Measurements from ENCODE around the gene CREB3L1. TPM values are rescaled to one million over a fixed set of nuclear protein-coding genes. Genes with fewer than 3 reads are reported as not detected.

Gene CREB3L1
- total RNA-seq, 5 donors from 2014 or later (not counting 1 experiment from before 2014, with no cell fraction given), result 0.38 to 0.72 (median 0.38) TPM; not detected in 2

DNA sequence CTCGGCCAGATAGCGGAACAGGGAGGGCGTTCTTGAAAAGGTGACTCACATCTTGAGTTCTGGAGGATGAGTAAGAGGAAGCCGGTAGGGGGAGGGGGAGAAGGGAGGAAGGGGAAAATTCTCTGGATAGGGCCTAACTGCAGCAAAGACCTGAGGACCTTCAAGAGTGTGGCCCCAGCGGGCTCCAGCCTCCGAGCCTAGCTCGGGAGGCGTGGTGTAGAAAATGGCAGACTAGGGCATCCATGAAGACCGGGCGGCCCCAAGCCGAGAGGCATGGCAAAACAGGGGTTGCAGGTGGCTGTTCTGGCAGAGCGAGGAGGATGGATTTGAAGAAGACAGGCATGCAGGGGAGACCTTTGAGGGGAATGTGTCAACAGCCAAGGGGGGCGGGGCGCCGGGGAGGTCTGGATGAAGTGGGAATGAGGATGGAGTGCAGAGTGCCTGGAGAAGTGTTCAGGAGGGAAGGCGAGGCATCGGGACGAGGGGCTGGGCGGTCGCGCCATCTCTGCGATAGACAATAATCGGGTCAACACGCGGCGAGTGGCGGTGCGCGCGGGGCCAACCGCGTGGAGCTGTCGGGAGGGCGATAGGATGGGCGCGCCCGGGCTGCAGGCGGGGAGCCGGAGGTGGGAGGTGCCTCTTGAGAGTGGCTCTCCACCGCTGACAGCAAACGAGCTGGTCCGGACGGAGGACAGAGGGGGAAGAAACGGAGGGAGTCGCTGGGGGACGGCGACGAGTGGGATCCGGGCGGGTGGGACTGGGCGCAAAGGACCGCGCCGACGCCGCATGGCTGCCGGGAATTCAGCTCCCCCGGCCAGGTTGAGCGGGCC, 40.0 kb upstream of the CREB3L1 start:
- Histone ChIP-seq H3K36me3 (ENCODE audit: control insufficient read depth in 2 of 2, extremely low read depth in 1 of 2, insufficient read depth in 1 of 2, low read length in 1 of 2) (no peaks in the 10 kb centered on the region), H3K9me3 (peaks cover 4% of the 10 kb centered on the region), H3K27me3 (replicated peaks in 1 of 2; ENCODE audit: control insufficient read depth in 2 of 2, extremely low read depth in 1 of 2, insufficient read depth in 2 of 2, low read length in 1 of 2) (peaks cover 9 to 26% of the 10 kb centered on the region in 2 experiments), H3K4me1 (ENCODE audit: control insufficient read depth in 1 of 2, extremely low read depth in 1 of 2, insufficient read depth in 2 of 2, low read length in 2 of 2) (peaks cover 0 to 23% of the 10 kb centered on the region in 2 experiments), H3K27ac (ENCODE audit: low read length) (no peak overlapping the region), H3K4me3 (ENCODE audit: control insufficient read depth in 1 of 2, extremely low read depth in 1 of 2, low read length in 1 of 2) (peak overlapping the region; percentile 34 to 58)
- DNase-seq, result peak in 26 of 35 experiments; percentile 8 to 54 (median 26)
- WGBS (ENCODE audit: insufficient coverage), result 16% methylated on average over 50 of the region's 59 CpGs
- H3K4me1 Mint-ChIP-seq, result peaks cover 7 to 25% (median 21%) of the 10 kb centered on the region in 3 donors
- H3K36me3 Mint-ChIP-seq, result no peaks in the 10 kb centered on the region
- peak overlapping the region; percentile 81 to 95 (median 82) for H3K4me3 Mint-ChIP-seq
- H3K27me3 Mint-ChIP-seq, result peaks cover 24 to 27% of the 10 kb centered on the region in 2 donors
- H3K9me3 Mint-ChIP-seq, result no peaks in the 10 kb centered on the region
- POLR2A ChIA-PET, result no interaction called here
- ATAC-seq (replicated peaks in 1 of 4), result peak; percentile 54 to 72 (median 64)
- CTCF ChIA-PET, result interaction anchor here (0.6 to 1.1 kb wide), 8 partner anchors 34 to 273 kb away, joined by 3 to 7 read pairs (median 4); no protein-coding TSS in a partner anchor
- H3K27ac Mint-ChIP-seq, result peak overlapping the region in 1 of 2 donors; percentile 38

DNA sequence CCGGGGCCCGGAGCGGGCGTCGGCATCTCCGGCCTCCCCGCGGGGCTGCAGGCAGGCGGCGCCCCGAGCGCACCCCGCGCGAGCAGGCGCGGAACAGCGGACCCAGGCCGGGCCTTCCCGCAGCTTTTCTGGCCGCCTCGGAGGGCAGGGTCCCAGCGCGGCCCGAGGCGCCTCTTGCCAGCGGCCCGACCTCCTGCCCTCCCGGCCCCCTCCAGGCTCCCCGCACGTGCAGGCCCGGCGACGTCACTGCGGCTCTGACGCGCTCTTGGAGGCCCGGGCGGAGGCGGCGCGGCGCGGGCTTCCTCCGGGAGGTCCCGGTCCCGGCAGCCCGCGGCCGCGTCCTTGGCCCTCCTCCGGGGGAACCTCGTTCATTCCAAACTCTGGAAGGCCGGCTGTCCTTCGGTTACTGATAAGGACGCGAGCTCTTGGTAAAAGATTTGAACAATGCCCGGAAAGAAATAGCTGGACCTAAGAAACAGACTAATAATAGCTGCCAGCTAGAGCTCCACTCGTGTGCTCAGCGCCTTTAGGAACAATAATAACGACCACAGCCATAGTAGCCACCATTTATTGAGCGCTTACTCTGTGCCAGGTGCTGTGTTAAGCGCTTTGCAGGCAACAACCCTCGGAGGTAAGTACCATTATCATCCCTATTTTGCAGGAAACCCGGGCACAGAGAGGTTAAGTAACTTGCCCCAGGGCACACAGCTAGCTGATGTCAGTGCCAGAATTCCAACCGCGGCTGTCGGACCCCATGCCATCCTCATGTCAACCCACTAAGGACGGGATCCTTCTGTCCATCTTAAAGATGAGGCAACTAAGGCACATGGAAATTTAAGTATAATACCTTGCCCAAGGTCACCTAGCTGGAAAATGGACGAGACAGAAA, 39.1 kb upstream of the CREB3L1 start:
- peaks cover 16 to 27% of the 10 kb centered on the region in 2 donors for H3K27me3 Mint-ChIP-seq
- POLR2A ChIA-PET, result interaction anchor here (0.6 to 0.7 kb wide), 2 partner anchors 123 to 154 kb away, joined by 3 to 7 read pairs; no protein-coding TSS in a partner anchor
- H3K4me3 Mint-ChIP-seq, result peak overlapping the region; percentile 62 to 95 (median 71)
- Histone ChIP-seq H3K27me3 (replicated peaks in 1 of 2; ENCODE audit: control insufficient read depth in 2 of 2, extremely low read depth in 1 of 2, insufficient read depth in 2 of 2, low read length in 1 of 2) (peaks cover 5 to 26% of the 10 kb centered on the region in 2 experiments), H3K4me1 (ENCODE audit: control insufficient read depth in 1 of 2, extremely low read depth in 1 of 2, insufficient read depth in 2 of 2, low read length in 2 of 2) (peaks cover 0 to 30% of the 10 kb centered on the region in 2 experiments), H3K36me3 (ENCODE audit: control insufficient read depth in 2 of 2, extremely low read depth in 1 of 2, insufficient read depth in 1 of 2, low read length in 1 of 2) (no peaks in the 10 kb centered on the region), H3K9me3 (peaks cover 2% of the 10 kb centered on the region), H3K27ac (ENCODE audit: low read length) (no peak overlapping the region), H3K4me3 (ENCODE audit: control insufficient read depth in 1 of 2, extremely low read depth in 1 of 2, low read length in 1 of 2) (peak overlapping the region; percentile 33 to 58)
- H3K27ac Mint-ChIP-seq, result no peak overlapping the region
- DNase-seq (peak in 32 of 35 experiments; percentile 24 to 76 (median 42)), ATAC-seq (replicated peaks in 1 of 4) (peak; percentile 58 to 75 (median 60))
- H3K9me3 Mint-ChIP-seq, result no peaks in the 10 kb centered on the region
- CTCF ChIA-PET, result interaction anchor here (0.6 to 1.8 kb wide), 15 partner anchors 34 to 299 kb away, joined by 3 to 12 read pairs (median 4); no protein-coding TSS in a partner anchor
- peaks cover 9 to 34% (median 29%) of the 10 kb centered on the region in 3 donors for H3K4me1 Mint-ChIP-seq
- WGBS (ENCODE audit: insufficient coverage), result 3% methylated on average over 66 of the region's 70 CpGs
- H3K36me3 Mint-ChIP-seq, result no peaks in the 10 kb centered on the region

DNA sequence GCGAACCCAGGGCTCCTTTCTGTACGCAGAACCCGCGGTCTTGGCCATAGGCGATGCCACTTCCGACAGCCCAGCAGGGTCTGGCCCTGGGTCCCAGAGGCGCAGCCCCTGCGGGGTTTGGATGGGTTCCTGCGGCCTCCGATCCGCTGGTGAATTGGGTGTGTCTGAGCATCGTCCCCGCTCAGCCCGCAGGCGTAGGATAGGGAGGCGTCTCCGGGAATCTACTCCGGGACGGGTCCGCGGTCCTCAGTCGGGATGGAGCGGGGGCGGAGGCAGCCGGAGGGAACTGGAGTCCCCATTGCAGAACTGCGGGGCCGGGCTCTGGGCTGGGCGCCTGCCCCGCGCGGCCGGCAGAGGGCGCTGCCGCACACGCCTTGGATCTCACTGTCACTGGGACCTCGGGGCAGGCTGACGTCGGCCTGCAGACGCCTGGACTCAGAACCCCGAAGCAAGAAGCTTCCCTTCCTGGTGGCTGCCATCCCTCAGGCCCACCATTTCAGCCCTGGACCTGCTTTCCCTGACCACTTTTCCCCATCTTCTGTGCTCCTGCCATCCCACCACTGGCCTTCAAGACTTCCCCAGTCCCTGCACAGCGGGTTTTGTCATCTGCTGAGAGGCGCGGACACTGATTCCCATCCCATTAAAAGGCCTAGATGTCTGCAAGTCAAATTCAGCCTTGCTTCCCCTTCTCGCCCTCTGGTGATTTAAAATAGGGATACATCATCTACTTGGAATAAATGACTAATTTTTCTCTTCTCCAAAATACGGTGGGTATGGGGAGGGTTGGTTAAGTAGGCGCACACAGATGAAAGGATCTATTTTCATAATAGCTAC, 38.3 kb upstream of the CREB3L1 start:
- peaks cover 2 to 34% of the 10 kb centered on the region in 2 experiments for H3K4me1 ChIP-seq (ENCODE audit: control insufficient read depth in 1 of 2, extremely low read depth in 1 of 2, insufficient read depth in 2 of 2, low read length in 2 of 2)
- Mint-ChIP-seq H3K27me3 (peaks cover 16 to 27% of the 10 kb centered on the region in 2 donors), H3K9me3 (no peaks in the 10 kb centered on the region), H3K4me1 (peaks cover 12 to 40% (median 33%) of the 10 kb centered on the region in 3 donors), H3K4me3 (peak overlapping the region; percentile 62 to 95 (median 71)), H3K36me3 (no peaks in the 10 kb centered on the region), H3K27ac (no peak overlapping the region)
- peaks cover 2% of the 10 kb centered on the region for H3K9me3 ChIP-seq
- H3K27ac ChIP-seq (ENCODE audit: low read length), result no peak overlapping the region
- no peaks in the 10 kb centered on the region for H3K36me3 ChIP-seq (ENCODE audit: control insufficient read depth in 2 of 2, extremely low read depth in 1 of 2, insufficient read depth in 1 of 2, low read length in 1 of 2)
- 3% methylated on average over 41 of the region's 46 CpGs for WGBS (ENCODE audit: insufficient coverage)
- peak; percentile 73 to 78 (median 75) for ATAC-seq (replicated peaks in 1 of 4)
- peak; percentile 42 to 90 (median 70) for DNase-seq
- ChIA-PET CTCF (interaction anchor here (0.5 to 1.8 kb wide), 15 partner anchors 8 to 1648 kb away, joined by 3 to 12 read pairs (median 4); no protein-coding TSS in a partner anchor), POLR2A (interaction anchor here (0.6 to 0.7 kb wide), 3 partner anchors 105 to 153 kb away, joined by 3 to 7 read pairs (median 7); no protein-coding TSS in a partner anchor)
- H3K27me3 ChIP-seq (replicated peaks in 1 of 2; ENCODE audit: control insufficient read depth in 2 of 2, extremely low read depth in 1 of 2, insufficient read depth in 2 of 2, low read length in 1 of 2), result peaks cover 4 to 24% of the 10 kb centered on the region in 2 experiments
- H3K4me3 ChIP-seq (ENCODE audit: control insufficient read depth in 1 of 2, extremely low read depth in 1 of 2, low read length in 1 of 2), result peak overlapping the region; percentile 33 to 58

DNA sequence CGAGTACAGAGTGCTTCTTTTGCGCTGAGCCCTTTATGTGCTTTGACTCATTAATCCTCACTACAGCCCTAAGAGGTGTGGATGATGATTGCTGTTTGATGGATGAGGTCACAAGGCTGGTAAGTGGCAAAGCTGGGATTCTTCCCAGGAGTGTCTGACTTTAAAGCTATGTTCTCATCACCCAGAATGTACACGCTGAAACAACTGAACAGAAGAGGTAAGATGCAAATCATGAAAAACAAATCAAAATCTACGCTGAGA, 37.7 kb upstream of the CREB3L1 start:
- DNase-seq (no peak), ATAC-seq (replicated peaks in 1 of 4) (no peak)
- H3K36me3 ChIP-seq (ENCODE audit: control insufficient read depth in 2 of 2, extremely low read depth in 1 of 2, insufficient read depth in 1 of 2, low read length in 1 of 2), result no peaks in the 10 kb centered on the region
- H3K9me3 ChIP-seq, result peaks cover 2% of the 10 kb centered on the region
- Mint-ChIP-seq H3K27ac (no peak overlapping the region), H3K27me3 (peaks cover 16 to 26% of the 10 kb centered on the region in 2 donors), H3K4me1 (peaks cover 12 to 41% (median 33%) of the 10 kb centered on the region in 3 donors), H3K36me3 (no peaks in the 10 kb centered on the region), H3K4me3 (peak overlapping the region in 2 of 3 donors; percentile 28 to 95), H3K9me3 (no peaks in the 10 kb centered on the region)
- H3K4me1 ChIP-seq (ENCODE audit: control insufficient read depth in 1 of 2, extremely low read depth in 1 of 2, insufficient read depth in 2 of 2, low read length in 2 of 2), result peaks cover 2 to 34% of the 10 kb centered on the region in 2 experiments
- 75% methylated on average over 2 of the region's 4 CpGs for WGBS (ENCODE audit: insufficient coverage)
- H3K27me3 ChIP-seq (replicated peaks in 1 of 2; ENCODE audit: control insufficient read depth in 2 of 2, extremely low read depth in 1 of 2, insufficient read depth in 2 of 2, low read length in 1 of 2), result peaks cover 4 to 24% of the 10 kb centered on the region in 2 experiments
- ChIA-PET POLR2A (interaction anchor here in 1 of 2 donors (0.6 kb wide), 1 partner anchor 104 kb away, joined by 7 read pairs; no protein-coding TSS in a partner anchor), CTCF (interaction anchor here (0.5 to 1.8 kb wide), 8 partner anchors 9 to 1647 kb away, joined by 3 to 12 read pairs (median 4); no protein-coding TSS in a partner anchor)
- H3K27ac ChIP-seq (ENCODE audit: low read length), result no peak overlapping the region
- H3K4me3 ChIP-seq (ENCODE audit: control insufficient read depth in 1 of 2, extremely low read depth in 1 of 2, low read length in 1 of 2), result no peak overlapping the region

DNA sequence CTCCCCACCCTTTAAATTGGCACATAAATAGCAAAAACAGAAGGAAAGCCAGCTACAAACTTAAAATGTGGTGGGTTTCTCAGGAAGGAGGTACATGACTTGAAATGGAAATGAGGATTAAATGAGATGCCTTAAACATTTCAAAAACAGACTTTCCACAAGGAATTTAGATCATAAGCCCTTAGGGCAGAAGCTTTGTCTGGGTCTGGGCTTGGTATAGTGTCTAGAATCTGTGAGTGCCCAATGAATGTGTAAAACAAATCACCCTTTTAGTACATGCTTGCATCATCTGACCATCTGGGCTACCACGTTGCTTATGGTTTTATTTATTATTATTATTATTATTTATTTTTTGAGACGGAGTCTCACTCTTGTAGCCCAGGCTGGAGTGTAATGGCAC, 37.1 kb upstream of the CREB3L1 start:
- no peak overlapping the region for H3K4me3 Mint-ChIP-seq
- POLR2A ChIA-PET, result no interaction called here
- no peaks in the 10 kb centered on the region for H3K36me3 Mint-ChIP-seq
- Histone ChIP-seq H3K27ac (ENCODE audit: low read length) (no peak overlapping the region), H3K4me3 (ENCODE audit: control insufficient read depth in 1 of 2, extremely low read depth in 1 of 2, low read length in 1 of 2) (no peak overlapping the region), H3K4me1 (ENCODE audit: control insufficient read depth in 1 of 2, extremely low read depth in 1 of 2, insufficient read depth in 2 of 2, low read length in 2 of 2) (peaks cover 2 to 34% of the 10 kb centered on the region in 2 experiments), H3K27me3 (replicated peaks in 1 of 2; ENCODE audit: control insufficient read depth in 2 of 2, extremely low read depth in 1 of 2, insufficient read depth in 2 of 2, low read length in 1 of 2) (peaks cover 2 to 24% of the 10 kb centered on the region in 2 experiments), H3K9me3 (peaks cover 2% of the 10 kb centered on the region), H3K36me3 (ENCODE audit: control insufficient read depth in 2 of 2, extremely low read depth in 1 of 2, insufficient read depth in 1 of 2, low read length in 1 of 2) (no peaks in the 10 kb centered on the region)
- H3K27me3 Mint-ChIP-seq, result peaks cover 12 to 23% of the 10 kb centered on the region in 2 donors
- ATAC-seq (replicated peaks in 1 of 4) (no peak), DNase-seq (no peak)
- no peak overlapping the region for H3K27ac Mint-ChIP-seq
- no CpG with 5 or more reads among the region's 2 CpGs for WGBS (ENCODE audit: insufficient coverage)
- no peaks in the 10 kb centered on the region for H3K9me3 Mint-ChIP-seq
- CTCF ChIA-PET, result interaction anchor here (1.1 to 1.8 kb wide), 2 partner anchors 68 to 69 kb away, joined by 7 to 12 read pairs; no protein-coding TSS in a partner anchor
- H3K4me1 Mint-ChIP-seq, result peaks cover 12 to 41% (median 33%) of the 10 kb centered on the region in 3 donors

Measured in T-cell (primary cell).